Upper lobe of right lung (tissue), 1 donor: ENCODE data around the gene SLC6A15. TPM values are rescaled to one million over a fixed set of nuclear protein-coding genes. Genes with fewer than 3 reads are reported as not detected.

Experiments
- ATAC-seq: fragments of 200-7000 bp; cut with Tn5 transposase; one replicate; pipeline ENCODE4 v1.9.1; 2020; ENCODE audit warnings: mild to moderate bottlenecking, moderate library complexity
- DNase-seq: peaks from one replicate; pipeline ENCODE4 v3.0.0-alpha.2; 2020
- H3K27ac ChIP-seq: fragments of 200-600 bp; one replicate; pipeline ENCODE4 v1.8.0; 2022
- H3K27me3 ChIP-seq: fragments of 200-600 bp; one replicate; pipeline ENCODE4 v1.8.0; 2022; ENCODE audit warnings: mild to moderate bottlenecking
- H3K36me3 ChIP-seq: fragments of 200-600 bp; one replicate; pipeline ENCODE4 v1.8.0; 2022
- H3K4me1 ChIP-seq: fragments of 200-600 bp; one replicate; pipeline ENCODE4 v1.8.0; 2022
- H3K4me3 ChIP-seq: fragments of 200-600 bp; one replicate; pipeline ENCODE4 v1.8.0; 2022; ENCODE audit warnings: mild to moderate bottlenecking
- H3K9me3 ChIP-seq: fragments of 200-600 bp; one replicate; pipeline ENCODE4 v1.8.0; 2022
- CTCF ChIP-seq: fragments of 200-600 bp; IDR thresholded peaks from one replicate; pipeline ENCODE4 v1.8.0; 2022; ENCODE audit warnings: antibody characterized with exemption
- intact Hi-C: fragments of 100-400 bp; cut with DNase I; formaldehyde crosslinking; loops from one replicate; pipeline ENCODE4 v1.11.0; 2022
- total RNA-seq: library from RNA; stranded (reverse); fragmentation: NEBNext Ultra II Directional; extraction: Animal tissue kit (Norgen Biotek cat#: 25700); gene quantifications from one replicate; pipeline ENCODE4 v1.2.1, GENCODE V29; 2021
- donor health status: DM: no; HTN: yes; CAD: no; lungs with severe emphysema.

The SLC6A15 gene
- total RNA-seq, 1 donor from 2014 or later = not detected

GRCh38 chr12:84946753-84947152 is 34.2 kb upstream of the SLC6A15 start:
- intact Hi-C loops = no loop called here
- H3K4me1 ChIP-seq = no peaks in the 10 kb centered on the region
- DNase-seq = no peak

GRCh38 chr12:84937415-84937814 is 24.8 kb upstream of the SLC6A15 start:
- H3K36me3 ChIP-seq = no peaks in the 10 kb centered on the region
- no peaks in the 10 kb centered on the region for H3K27me3 ChIP-seq
- H3K4me1 ChIP-seq = no peaks in the 10 kb centered on the region
- no peak for DNase-seq
- no peak overlapping the region for H3K27ac ChIP-seq
- ATAC-seq = peak; percentile 12
- intact Hi-C loops = no loop called here
- TF ChIP-seq CTCF = no peak
- no peaks in the 10 kb centered on the region for H3K9me3 ChIP-seq
- H3K4me3 ChIP-seq = no peak overlapping the region

More at GRCh38 chr12:84946753-84947152, 34.2 kb upstream of the SLC6A15 start:
- H3K9me3 ChIP-seq = no peaks in the 10 kb centered on the region
- no peaks in the 10 kb centered on the region for H3K27me3 ChIP-seq
- TF ChIP-seq CTCF = no peak
- no peak overlapping the region for H3K27ac ChIP-seq
- no peak overlapping the region for H3K4me3 ChIP-seq
- H3K36me3 ChIP-seq = no peaks in the 10 kb centered on the region
- no peak for ATAC-seq

GRCh38 chr12:84929501-84929900 is 16.9 kb upstream of the SLC6A15 start:
- H3K4me3 ChIP-seq = no peak overlapping the region
- no peaks in the 10 kb centered on the region for H3K27me3 ChIP-seq
- H3K36me3 ChIP-seq = no peaks in the 10 kb centered on the region
- DNase-seq (no peak), ATAC-seq (no peak)
- no peaks in the 10 kb centered on the region for H3K4me1 ChIP-seq
- no peak overlapping the region for H3K27ac ChIP-seq
- H3K9me3 ChIP-seq = no peaks in the 10 kb centered on the region
- no peak for TF ChIP-seq CTCF
- intact Hi-C loops = no loop called here

GRCh38 chr12:84924981-84925380 is 12.4 kb upstream of the SLC6A15 start:
- Histone ChIP-seq H3K27ac (no peak overlapping the region), H3K27me3 (no peaks in the 10 kb centered on the region), H3K9me3 (no peaks in the 10 kb centered on the region), H3K4me3 (no peak overlapping the region), H3K36me3 (no peaks in the 10 kb centered on the region), H3K4me1 (no peaks in the 10 kb centered on the region)
- DNase-seq = no peak
- intact Hi-C loops = no loop called here
- no peak for TF ChIP-seq CTCF
- ATAC-seq = no peak

- Histone ChIP-seq H3K4me3 (no peak overlapping the region), H3K4me1 (no peaks in the 10 kb centered on the region), H3K36me3 (no peaks in the 10 kb centered on the region), H3K27ac (no peak overlapping the region), H3K9me3 (no peaks in the 10 kb centered on the region), H3K27me3 (no peaks in the 10 kb centered on the region)
- intact Hi-C loops = no loop called here
- no peak for ATAC-seq
- no peak for DNase-seq
- no peak for TF ChIP-seq CTCF
These were observed 10.1 kb upstream of the SLC6A15 start for GRCh38 chr12:84922693-84923092.

- DNase-seq = no peak
- H3K27ac ChIP-seq = no peak overlapping the region
- ATAC-seq = no peak
- intact Hi-C loops = no loop called here
- TF ChIP-seq CTCF = no peak
- H3K4me3 ChIP-seq = no peak overlapping the region
- H3K27me3 ChIP-seq = no peaks in the 10 kb centered on the region
- no peaks in the 10 kb centered on the region for H3K4me1 ChIP-seq
- no peaks in the 10 kb centered on the region for H3K9me3 ChIP-seq
- no peaks in the 10 kb centered on the region for H3K36me3 ChIP-seq
These were observed 7.7 kb upstream of the SLC6A15 start for GRCh38 chr12:84920331-84920730.
